HEK293T (cell line): Measurements from ENCODE around the gene MAPK9.

Source experiments
- ARNT ChIP-seq: fragments of 450-650 bp; IDR thresholded peaks from 2 replicates; pipeline ENCODE4 v1.6.1; 2017; ENCODE audit warnings: mild to moderate bottlenecking
- BHLHE40 ChIP-seq: fragments of 450-650 bp; IDR thresholded peaks from 2 replicates; pipeline ENCODE4 v1.6.1; 2016; ENCODE audit warnings: mild to moderate bottlenecking, moderate library complexity, borderline replicate concordance
- CTBP1 ChIP-seq: fragments of 450-650 bp; IDR thresholded peaks from 2 replicates; pipeline ENCODE4 v1.6.1; 2016; ENCODE audit warnings: borderline replicate concordance
- FOXA1 ChIP-seq: fragments of 450-650 bp; IDR thresholded peaks from 2 replicates; pipeline ENCODE4 v1.6.1; 2016; ENCODE audit warnings: mild to moderate bottlenecking
- FOXK2 ChIP-seq: fragments of 450-650 bp; IDR thresholded peaks from 2 replicates; pipeline ENCODE4 v1.6.1; 2016; ENCODE audit warnings: mild to moderate bottlenecking
- FOXM1 ChIP-seq: fragments of 450-650 bp; IDR thresholded peaks from 2 replicates; pipeline ENCODE4 v1.6.1; 2017; ENCODE audit warnings: mild to moderate bottlenecking, borderline replicate concordance
- HDGF ChIP-seq: fragments of 450-650 bp; IDR thresholded peaks from 2 replicates; pipeline ENCODE4 v1.6.1; 2017; ENCODE audit warnings: antibody characterized with exemption, borderline replicate concordance
- LEF1 ChIP-seq: fragments of 450-650 bp; IDR thresholded peaks from 2 replicates; pipeline ENCODE4 v1.6.1; 2017; ENCODE audit warnings: mild to moderate bottlenecking, borderline replicate concordance
- NFRKB ChIP-seq: fragments of 450-650 bp; IDR thresholded peaks from 2 replicates; pipeline ENCODE4 v1.6.1; 2016; ENCODE audit warnings: mild to moderate bottlenecking, moderate library complexity
- PKNOX1 ChIP-seq: fragments of 450-650 bp; IDR thresholded peaks from 2 replicates; pipeline ENCODE4 v1.6.1; 2016
- SP1 ChIP-seq: fragments of 450-650 bp; IDR thresholded peaks from 2 replicates; pipeline ENCODE4 v1.6.1; 2017
- SUZ12 ChIP-seq: fragments of 450-650 bp; IDR thresholded peaks from 2 replicates; pipeline ENCODE4 v1.6.1; 2016; ENCODE audit warnings: mild to moderate bottlenecking
- ZNF384 ChIP-seq: fragments of 450-650 bp; IDR thresholded peaks from 2 replicates; pipeline ENCODE4 v1.6.1; 2016

GRCh38 chr5:180241600-180241999, 50.3 kb downstream of the MAPK9 start:
- TF ChIP-seq NFRKB, result no peak
- no peak for TF ChIP-seq FOXM1
- TF ChIP-seq BHLHE40, result no peak
- no peak for TF ChIP-seq SP1
- TF ChIP-seq FOXA1, result no peak
- TF ChIP-seq ZNF384, result no peak
- TF ChIP-seq HDGF, result no peak
- TF ChIP-seq PKNOX1, result no peak
- no peak for TF ChIP-seq LEF1
- TF ChIP-seq CTBP1, result no peak
- TF ChIP-seq FOXK2, result no peak
- no peak for TF ChIP-seq ARNT
- TF ChIP-seq SUZ12, result no peak
